22Rv1 (cell line): ENCODE data around the gene ELOVL1.

Experiments
- H3K27ac ChIP-seq: fragments of 450-650 bp; 2 replicates; pipeline ENCODE4 v1.5.1; 2017
- ZFX ChIP-seq: fragments of 450-650 bp; IDR thresholded peaks from 2 replicates; pipeline ENCODE4 v1.6.1; 2017; ENCODE audit warnings: antibody characterized with exemption, borderline replicate concordance
- TF ChIP-seq, protein P1 (sequence below): fragments of 450-650 bp; IDR thresholded peaks from 2 replicates; pipeline ENCODE4 v1.5.1; 2017; ENCODE audit warnings: mild to moderate bottlenecking

The ELOVL1 gene

DNA sequence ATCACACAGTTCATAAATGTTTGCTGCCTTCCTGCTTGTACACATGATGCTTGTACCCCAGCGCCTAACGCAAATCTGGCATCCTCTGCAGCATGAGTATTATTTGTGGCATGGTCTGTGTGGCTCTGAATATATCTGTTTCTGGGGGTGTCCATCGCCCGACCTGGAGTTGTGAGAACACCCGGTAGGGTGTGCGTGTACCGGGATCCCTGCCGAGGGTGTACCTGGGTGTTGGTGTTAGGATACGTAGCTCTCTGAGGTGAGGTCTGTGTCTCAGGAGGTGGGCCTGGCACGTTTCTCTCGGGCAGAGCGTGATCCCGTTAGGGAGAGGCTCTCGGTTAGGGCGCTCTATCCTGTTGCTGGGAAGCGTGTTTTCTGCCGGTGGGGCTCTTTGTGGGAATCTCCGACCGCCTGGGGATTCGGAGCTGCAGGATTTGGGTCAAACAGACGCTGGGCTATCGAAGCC lies 19.4 kb downstream of the ELOVL1 start:
- no peak for TF ChIP-seq ZFX
- TF ChIP-seq, protein P1, sequence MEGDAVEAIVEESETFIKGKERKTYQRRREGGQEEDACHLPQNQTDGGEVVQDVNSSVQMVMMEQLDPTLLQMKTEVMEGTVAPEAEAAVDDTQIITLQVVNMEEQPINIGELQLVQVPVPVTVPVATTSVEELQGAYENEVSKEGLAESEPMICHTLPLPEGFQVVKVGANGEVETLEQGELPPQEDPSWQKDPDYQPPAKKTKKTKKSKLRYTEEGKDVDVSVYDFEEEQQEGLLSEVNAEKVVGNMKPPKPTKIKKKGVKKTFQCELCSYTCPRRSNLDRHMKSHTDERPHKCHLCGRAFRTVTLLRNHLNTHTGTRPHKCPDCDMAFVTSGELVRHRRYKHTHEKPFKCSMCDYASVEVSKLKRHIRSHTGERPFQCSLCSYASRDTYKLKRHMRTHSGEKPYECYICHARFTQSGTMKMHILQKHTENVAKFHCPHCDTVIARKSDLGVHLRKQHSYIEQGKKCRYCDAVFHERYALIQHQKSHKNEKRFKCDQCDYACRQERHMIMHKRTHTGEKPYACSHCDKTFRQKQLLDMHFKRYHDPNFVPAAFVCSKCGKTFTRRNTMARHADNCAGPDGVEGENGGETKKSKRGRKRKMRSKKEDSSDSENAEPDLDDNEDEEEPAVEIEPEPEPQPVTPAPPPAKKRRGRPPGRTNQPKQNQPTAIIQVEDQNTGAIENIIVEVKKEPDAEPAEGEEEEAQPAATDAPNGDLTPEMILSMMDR, result no peak
- peak overlapping the region; percentile 94 for H3K27ac ChIP-seq

DNA sequence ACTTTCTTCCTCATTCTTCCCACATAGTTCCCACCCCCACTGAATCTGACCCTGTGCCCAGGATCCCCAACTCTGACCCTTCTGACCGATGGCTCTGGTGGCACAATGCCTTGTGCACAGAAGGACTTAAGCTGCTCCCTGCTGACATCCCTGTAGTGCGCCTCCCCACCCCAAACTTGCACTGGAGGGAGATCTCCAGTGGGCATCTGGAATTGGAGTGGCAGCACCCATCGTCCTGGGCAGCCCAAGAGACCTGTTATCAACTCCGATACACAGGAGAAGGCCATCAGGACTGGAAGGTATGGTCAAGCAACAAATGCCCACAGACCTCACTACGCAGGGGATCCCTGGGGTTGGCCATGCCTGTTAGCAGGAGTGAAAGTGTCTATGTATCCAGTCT lies 21.2 kb downstream of the ELOVL1 start:
- no peak for TF ChIP-seq ZFX
- TF ChIP-seq, protein P1, result no peak

DNA sequence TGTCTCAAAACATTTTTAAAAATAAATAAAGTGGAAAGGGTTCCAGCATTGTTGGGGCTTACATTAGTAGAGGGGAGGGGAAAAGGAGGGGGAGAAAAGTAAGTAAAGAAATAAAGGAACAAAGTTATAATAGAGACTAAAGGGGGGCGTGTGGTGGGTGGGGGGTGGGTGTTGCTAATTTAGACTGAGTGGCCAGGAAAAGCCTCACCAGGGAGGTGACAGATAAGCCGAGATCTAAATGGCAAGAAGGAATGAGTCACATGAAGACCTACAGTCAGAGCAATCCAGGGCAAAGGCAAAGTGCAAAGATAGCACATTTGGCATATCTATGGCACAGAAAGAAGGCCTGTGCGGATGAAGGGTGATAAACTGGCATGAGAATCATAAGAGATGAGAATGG lies 22.7 kb downstream of the ELOVL1 start:
- H3K27ac ChIP-seq, result no peak overlapping the region
- TF ChIP-seq, protein P1, result no peak
- no peak for TF ChIP-seq ZFX

More for the DNA sequence above, 21.2 kb downstream of the ELOVL1 start:
- H3K27ac ChIP-seq, result no peak overlapping the region

DNA sequence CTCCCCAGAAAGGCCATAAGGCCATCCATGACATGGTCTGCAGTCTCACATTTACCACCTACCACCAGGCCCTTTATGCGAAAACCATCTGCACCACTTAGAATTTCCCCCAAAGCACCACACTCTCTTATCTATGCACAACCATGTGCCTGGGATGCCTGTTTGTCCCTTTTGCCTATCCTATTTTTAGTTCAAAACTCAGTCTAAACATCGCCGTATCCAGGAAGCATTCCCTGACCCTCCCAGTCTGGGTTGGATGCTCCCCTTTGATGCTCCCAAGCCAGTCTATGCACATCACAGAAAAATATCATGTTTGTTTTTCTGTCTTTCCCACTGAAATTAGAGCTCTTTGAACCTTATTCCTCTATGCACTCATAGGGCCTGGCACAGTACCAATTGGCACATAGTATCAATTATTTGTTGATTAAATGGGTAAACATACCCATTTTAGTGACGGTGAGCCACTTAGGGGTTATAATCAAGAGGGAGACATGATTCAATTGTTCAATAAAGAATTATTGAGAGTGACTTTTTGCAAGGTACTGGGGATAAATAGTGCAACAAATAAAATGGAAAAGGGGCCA lies 23.5 kb downstream of the ELOVL1 start:
- no peak for TF ChIP-seq ZFX
- TF ChIP-seq, protein P1, result no peak
- H3K27ac ChIP-seq, result no peak overlapping the region

DNA sequence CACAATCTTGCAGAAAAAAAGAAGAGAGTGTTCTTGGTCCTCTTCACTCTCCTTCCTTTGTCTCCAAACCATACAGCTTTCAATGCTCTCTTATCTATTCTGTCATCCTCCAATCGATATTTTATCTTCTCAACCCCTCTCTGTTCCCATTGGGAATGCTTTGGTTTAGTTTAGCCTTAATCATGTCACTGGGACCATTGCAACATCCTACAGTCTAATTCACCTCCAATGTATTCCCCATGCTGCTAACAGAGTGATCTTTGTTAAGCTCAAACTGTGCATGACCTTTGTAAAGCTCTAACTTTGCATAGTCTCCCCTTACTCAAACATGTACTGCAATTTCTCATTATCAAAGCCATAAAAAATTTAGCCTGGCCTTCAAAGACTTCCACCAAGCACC lies 27.3 kb downstream of the ELOVL1 start:
- TF ChIP-seq, protein P1, result no peak
- TF ChIP-seq ZFX, result no peak
- no peak overlapping the region for H3K27ac ChIP-seq

DNA sequence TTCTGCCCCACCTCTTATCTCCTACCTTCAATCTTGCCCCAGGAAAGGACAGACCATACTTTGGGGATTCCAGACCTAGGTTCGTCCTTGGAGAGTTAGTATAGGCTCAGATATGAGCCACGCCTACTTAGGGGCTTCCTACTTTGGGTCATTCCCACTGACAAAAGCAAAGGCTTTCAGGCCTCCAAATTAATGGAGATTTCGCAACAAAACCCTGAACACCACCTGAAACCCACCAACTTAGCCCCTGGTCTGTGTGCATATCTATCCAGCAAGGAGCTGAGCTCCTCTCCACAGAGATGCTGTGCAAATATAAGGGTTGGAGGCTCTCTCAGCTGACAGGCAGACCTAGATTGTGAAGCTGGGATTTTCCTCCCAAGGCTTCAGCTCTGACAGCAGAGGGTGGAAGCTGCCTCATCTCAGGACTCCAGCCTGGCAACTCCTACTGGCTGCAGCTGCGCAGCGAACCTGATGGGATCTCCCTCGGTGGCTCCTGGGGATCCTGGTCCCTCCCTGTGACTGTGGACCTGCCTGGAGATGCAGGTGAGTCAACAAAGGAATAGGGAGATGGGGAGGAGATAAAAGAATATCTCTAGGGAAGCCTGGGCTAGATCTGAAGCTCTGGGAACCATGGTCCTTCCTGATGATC lies 28.1 kb downstream of the ELOVL1 start:
- no peak for TF ChIP-seq ZFX
- TF ChIP-seq, protein P1, result no peak
- no peak overlapping the region for H3K27ac ChIP-seq

DNA sequence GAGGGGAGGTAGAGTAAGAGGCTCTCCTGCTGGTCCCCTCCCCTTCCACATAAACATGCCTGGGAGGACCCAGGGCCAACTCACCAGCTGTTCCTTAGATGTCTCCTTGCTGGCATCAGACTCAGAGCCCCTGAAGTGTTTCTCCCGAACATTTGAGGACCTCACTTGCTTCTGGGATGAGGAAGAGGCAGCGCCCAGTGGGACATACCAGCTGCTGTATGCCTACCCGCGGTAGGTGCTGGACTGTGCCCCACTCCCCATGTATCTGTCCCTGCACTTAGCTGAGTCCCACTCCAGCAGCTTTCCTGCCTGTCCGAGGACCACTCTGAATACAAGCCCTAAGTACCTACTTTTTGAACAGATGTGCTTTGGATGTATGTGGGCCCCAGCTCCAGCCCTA lies 29.8 kb downstream of the ELOVL1 start:
- no peak overlapping the region for H3K27ac ChIP-seq
- TF ChIP-seq ZFX, result no peak
- TF ChIP-seq, protein P1, result no peak
